Vagina (tissue), 2 donors: ENCODE measurements around the gene ANO9. TPM values are rescaled to one million over a fixed set of nuclear protein-coding genes. Genes with fewer than 3 reads are reported as not detected.
"Not testable (repeated sequence)": the region's sequence is repeated elsewhere in the genome, so short reads cannot be mapped to it uniquely, and the experiment has no call there.

Experiments
- DNase-seq, 2 donors: peaks; one replicate each; pipeline ENCODE4 v3.0.0-alpha.2; 2017; ENCODE audit errors: extremely low spot score in 2 of 2
- H3K27ac ChIP-seq: fragments of 200-600 bp; sonication (generic); one replicate; pipeline ENCODE4 v1.5.1; 2019
- H3K27me3 ChIP-seq: fragments of 200-600 bp; sonication (generic); one replicate; pipeline ENCODE4 v1.5.1; 2019
- H3K36me3 ChIP-seq, 2 donors: fragments of 200-600 bp; sonication (generic); one replicate each; pipeline ENCODE4 v1.5.1; 2017 to 2019
- H3K4me1 ChIP-seq: fragments of 200-600 bp; sonication (generic); one replicate; pipeline ENCODE4 v1.5.1; 2019
- H3K4me3 ChIP-seq, 2 donors: fragments of 200-600 bp; sonication (generic); 1 replicate in 1 of 2; 2 replicates in 1 of 2; pipeline ENCODE4 v1.5.1; 2016 to 2019
- H3K9me3 ChIP-seq: fragments of 200-600 bp; sonication (generic); one replicate; pipeline ENCODE4 v1.5.1; 2019
- CTCF ChIP-seq, 3 experiments: fragments of 450-650 bp in 2 of 3; fragments of 200-600 bp in 1 of 3; sonication (generic) in 1 of 3; IDR thresholded peaks; one replicate each; pipeline ENCODE4 v1.5.1; 2017 to 2019; ENCODE audit warnings: antibody characterized with exemption in 3 of 3, mild to moderate bottlenecking in 2 of 3, moderate library complexity in 2 of 3
- POLR2A ChIP-seq, 2 donors: fragments of 450-650 bp; IDR thresholded peaks; one replicate each; pipeline ENCODE4 v1.6.1; 2017; ENCODE audit warnings: antibody characterized with exemption in 2 of 2, mild to moderate bottlenecking in 2 of 2, moderate library complexity in 2 of 2
- POLR2AphosphoS5 ChIP-seq, 2 donors: sonication (generic); formaldehyde crosslinking; IDR thresholded peaks; one replicate each; pipeline ENCODE4 v1.9.0; 2017; ENCODE audit warnings: antibody characterized with exemption in 2 of 2, mild to moderate bottlenecking in 2 of 2, low read depth in 1 of 2; ENCODE audit not compliant: insufficient read depth in 1 of 2
- intact Hi-C: fragments of 100-400 bp; cut with DNase I; formaldehyde crosslinking; loops from one replicate; pipeline ENCODE4 v1.15.1; 2023
- total RNA-seq: library from RNA; depleted of rRNA; stranded (reverse); fragments of >200 nt; gene quantifications from one replicate; pipeline ENCODE4 v1.2.3, GENCODE V29; 2016

ANO9 gene
- total RNA-seq, 1 donor from 2014 or later: 12.0 TPM

- Histone ChIP-seq H3K9me3 (no peaks in the 10 kb centered on the region), H3K27ac (no peak overlapping the region), H3K4me3 (no peak overlapping the region), H3K27me3 (no peaks in the 10 kb centered on the region), H3K36me3 (peaks cover 0 to 16% of the 10 kb centered on the region in 2 donors), H3K4me1 (peaks cover 31% of the 10 kb centered on the region)
- intact Hi-C loops: no loop called here
- no peak for TF ChIP-seq CTCF (IDR thresholded peaks at IDR 0.05)
- TF ChIP-seq POLR2A (IDR thresholded peaks at IDR 0.05): no peak
- no peak for TF ChIP-seq POLR2AphosphoS5 (IDR thresholded peaks at IDR 0.05; ENCODE audit: insufficient read depth in 1 of 2, low read depth in 1 of 2)
- no peak for DNase-seq
Measured at GRCh38 chr11:403761-404431, 37.9 kb downstream of the ANO9 start.

- Histone ChIP-seq H3K9me3 (no peaks in the 10 kb centered on the region), H3K4me1 (peaks cover 31% of the 10 kb centered on the region), H3K27me3 (no peaks in the 10 kb centered on the region), H3K36me3 (peaks cover 0 to 16% of the 10 kb centered on the region in 2 donors), H3K4me3 (no peak overlapping the region), H3K27ac (no peak overlapping the region)
- intact Hi-C loops: no loop called here
- no peak for DNase-seq
- TF ChIP-seq CTCF (IDR thresholded peaks at IDR 0.05): no peak
- no peak for TF ChIP-seq POLR2AphosphoS5 (IDR thresholded peaks at IDR 0.05; ENCODE audit: insufficient read depth in 1 of 2, low read depth in 1 of 2)
- no peak for TF ChIP-seq POLR2A (IDR thresholded peaks at IDR 0.05)
Measured at GRCh38 chr11:403021-403760, 38.6 kb downstream of the ANO9 start.

GRCh38 chr11:401196-401595 lies 40.6 kb downstream of the ANO9 start:
- H3K4me1 ChIP-seq: peaks cover 40% of the 10 kb centered on the region

GRCh38 chr11:400241-400689 lies 41.5 kb downstream of the ANO9 start:
- Histone ChIP-seq H3K9me3 (no peaks in the 10 kb centered on the region), H3K4me1 (peaks cover 38% of the 10 kb centered on the region), H3K4me3 (no peak overlapping the region), H3K27ac (no peak overlapping the region), H3K27me3 (no peaks in the 10 kb centered on the region), H3K36me3 (peaks cover 0 to 16% of the 10 kb centered on the region in 2 donors)
- intact Hi-C loops: no loop called here
- no peak for TF ChIP-seq POLR2AphosphoS5 (IDR thresholded peaks at IDR 0.05; ENCODE audit: insufficient read depth in 1 of 2, low read depth in 1 of 2)
- no peak for TF ChIP-seq CTCF (IDR thresholded peaks at IDR 0.05)
- TF ChIP-seq POLR2A (IDR thresholded peaks at IDR 0.05): no peak
- no peak for DNase-seq

More at GRCh38 chr11:401196-401595, 40.6 kb downstream of the ANO9 start:
- peaks cover 0 to 16% of the 10 kb centered on the region in 2 donors for H3K36me3 ChIP-seq
- H3K4me3 ChIP-seq, intact Hi-C loops, H3K9me3 ChIP-seq, H3K27me3 ChIP-seq, H3K27ac ChIP-seq, DNase-seq: not testable (repeated sequence)

GRCh38 chr11:399731-400211 lies 42.0 kb downstream of the ANO9 start:
- H3K4me1 ChIP-seq: peaks cover 40% of the 10 kb centered on the region
- H3K4me3 ChIP-seq: no peak overlapping the region
- no peaks in the 10 kb centered on the region for H3K27me3 ChIP-seq
- no peak overlapping the region for H3K27ac ChIP-seq
- peaks cover 0 to 16% of the 10 kb centered on the region in 2 donors for H3K36me3 ChIP-seq
- intact Hi-C loops: no loop called here
- no peaks in the 10 kb centered on the region for H3K9me3 ChIP-seq
- no peak for DNase-seq
- TF ChIP-seq POLR2AphosphoS5 (IDR thresholded peaks at IDR 0.05; ENCODE audit: insufficient read depth in 1 of 2, low read depth in 1 of 2): no peak
- TF ChIP-seq POLR2A (IDR thresholded peaks at IDR 0.05): no peak
- TF ChIP-seq CTCF (IDR thresholded peaks at IDR 0.05): no peak
